ENCODE data around the gene HLA-C.
A peak's percentile ranks its signal among the peaks of the same experiment; 100 is the strongest.

Gene HLA-C

DNA sequence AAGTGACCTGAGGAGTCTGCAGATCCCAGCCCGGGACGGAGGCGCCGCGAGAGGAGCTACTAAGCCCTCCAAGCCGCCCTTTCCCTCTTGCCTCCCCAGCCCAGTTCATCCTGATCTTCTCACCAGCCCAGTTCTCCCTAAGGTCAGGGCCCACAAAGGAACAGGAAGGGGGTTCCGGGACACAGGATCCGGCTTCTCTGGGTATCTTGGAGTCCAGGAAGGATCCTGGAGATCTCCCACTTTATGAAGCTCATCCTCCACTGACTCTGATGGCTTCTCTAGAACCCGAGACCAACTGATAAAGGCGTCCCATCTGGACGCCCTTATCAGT lies 36.9 kb upstream of the HLA-C start:
- Histone ChIP-seq H3K9ac (ENCODE audit: low read length) (no peak overlapping the region), H3K4me1 (ENCODE audit: control insufficient read depth in 1 of 2, insufficient read depth in 2 of 2, low read length in 2 of 2) (no peaks in the 10 kb centered on the region), H2BK120ac (ENCODE audit: insufficient read depth, low read length, poor library complexity) (no peak overlapping the region), H3K27ac (ENCODE audit: low read depth, low read length) (no peak overlapping the region), H3K4me3 (ENCODE audit: low read depth, low read length) (no peak overlapping the region), H3K14ac (ENCODE audit: low read length) (no peak overlapping the region), H3K79me1 (ENCODE audit: low read length) (no peaks in the 10 kb centered on the region), H2AK5ac (ENCODE audit: low read length) (no peak overlapping the region), H3K36me3 (ENCODE audit: control insufficient read depth in 1 of 2, insufficient read depth in 2 of 2, low read length in 2 of 2) (no peaks in the 10 kb centered on the region), H4K12ac (ENCODE audit: low read depth, low read length) (no peak overlapping the region), H3K27me3 (ENCODE audit: insufficient read depth, low read length) (no peaks in the 10 kb centered on the region), H3K9me3 (ENCODE audit: insufficient read depth, low read depth, low read length) (no peaks in the 10 kb centered on the region), H4K8ac (ENCODE audit: low read depth, low read length) (no peak overlapping the region), H2AFZ (ENCODE audit: insufficient read depth, low read length, poor library complexity) (no peak overlapping the region), H3K23ac (ENCODE audit: low read length) (no peak overlapping the region), H3K79me2 (ENCODE audit: control insufficient read depth, insufficient read depth, low read length, poor library complexity) (no peaks in the 10 kb centered on the region), H3K18ac (ENCODE audit: low read length) (no peak overlapping the region), H4K91ac (ENCODE audit: low read depth, low read length) (no peak overlapping the region), H2BK5ac (ENCODE audit: low read depth, low read length, poor library complexity) (no peak overlapping the region), H2BK12ac (ENCODE audit: low read length) (no peak overlapping the region), H3K4me2 (ENCODE audit: low read length) (no peak overlapping the region), H3K4ac (ENCODE audit: low read depth, low read length) (no peak overlapping the region)
- no peak for DNase-seq
- WGBS (ENCODE audit: extremely low coverage, insufficient coverage, insufficient read length) = no CpG with 5 or more reads among the region's 11 CpGs

DNA sequence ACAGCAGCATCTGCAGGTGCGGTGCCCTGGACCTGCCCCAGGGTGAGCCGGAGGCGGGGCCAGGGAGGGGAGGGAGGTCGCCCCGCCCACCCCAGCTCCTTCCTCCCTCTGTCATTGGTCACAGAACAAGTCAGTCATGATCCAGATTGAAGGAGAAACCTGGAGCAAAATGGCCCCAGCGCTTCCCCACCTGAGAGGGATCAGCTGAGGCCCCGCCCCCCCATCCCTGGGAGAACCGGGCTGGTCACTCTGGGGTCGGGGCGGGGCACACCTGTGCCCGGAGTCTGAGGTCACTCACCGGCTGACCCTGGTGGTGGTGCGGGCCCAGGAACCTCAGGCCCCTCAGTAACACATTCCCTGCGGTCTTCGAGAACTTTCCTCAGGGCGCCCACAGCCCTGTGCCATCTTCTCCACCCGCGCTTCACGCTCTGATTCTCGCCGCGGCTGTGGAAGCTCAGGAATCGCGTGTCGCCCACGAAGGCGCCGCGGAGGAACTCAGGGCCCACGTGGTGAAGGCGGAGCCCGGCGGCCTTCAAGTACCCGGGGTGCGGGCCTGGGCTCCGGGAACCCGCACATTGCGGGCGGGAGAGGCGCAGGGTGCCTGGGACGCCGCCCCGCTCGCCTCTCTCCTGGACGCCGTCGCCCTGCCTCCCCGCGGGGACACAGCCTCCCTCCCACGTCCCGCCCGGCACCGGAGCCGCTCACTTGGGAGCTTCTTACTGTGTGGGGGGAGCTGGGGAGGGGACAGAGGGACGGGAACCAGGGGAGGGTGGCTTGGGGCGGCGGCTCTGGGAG lies 36.4 kb upstream of the HLA-C start:
- Histone ChIP-seq H3K4me3 (ENCODE audit: low read depth, low read length) (no peak overlapping the region), H4K12ac (ENCODE audit: low read depth, low read length) (no peak overlapping the region), H3K4me2 (ENCODE audit: low read length) (peak overlapping the region; percentile 23), H3K27me3 (ENCODE audit: insufficient read depth, low read length) (no peaks in the 10 kb centered on the region), H3K9ac (ENCODE audit: low read length) (no peak overlapping the region), H2AFZ (ENCODE audit: insufficient read depth, low read length, poor library complexity) (no peak overlapping the region), H3K4me1 (ENCODE audit: control insufficient read depth in 1 of 2, insufficient read depth in 2 of 2, low read length in 2 of 2) (no peaks in the 10 kb centered on the region), H3K18ac (ENCODE audit: low read length) (no peak overlapping the region), H3K36me3 (ENCODE audit: control insufficient read depth in 1 of 2, insufficient read depth in 2 of 2, low read length in 2 of 2) (no peaks in the 10 kb centered on the region), H2BK12ac (ENCODE audit: low read length) (no peak overlapping the region), H3K79me1 (ENCODE audit: low read length) (no peaks in the 10 kb centered on the region), H4K91ac (ENCODE audit: low read depth, low read length) (no peak overlapping the region), H2BK5ac (ENCODE audit: low read depth, low read length, poor library complexity) (no peak overlapping the region), H4K8ac (ENCODE audit: low read depth, low read length) (no peak overlapping the region), H2AK5ac (ENCODE audit: low read length) (no peak overlapping the region), H3K79me2 (ENCODE audit: control insufficient read depth, insufficient read depth, low read length, poor library complexity) (no peaks in the 10 kb centered on the region), H2BK120ac (ENCODE audit: insufficient read depth, low read length, poor library complexity) (no peak overlapping the region), H3K4ac (ENCODE audit: low read depth, low read length) (no peak overlapping the region), H3K27ac (ENCODE audit: low read depth, low read length) (no peak overlapping the region), H3K14ac (ENCODE audit: low read length) (no peak overlapping the region), H3K23ac (ENCODE audit: low read length) (no peak overlapping the region), H3K9me3 (ENCODE audit: insufficient read depth, low read depth, low read length) (no peaks in the 10 kb centered on the region)
- WGBS (ENCODE audit: extremely low coverage, insufficient coverage, insufficient read length) = no CpG with 5 or more reads among the region's 57 CpGs
- peak; percentile 67 to 78 for DNase-seq

- no peak overlapping the region for H4K12ac ChIP-seq (ENCODE audit: low read depth, low read length)
- H3K27ac ChIP-seq (ENCODE audit: low read depth, low read length) = no peak overlapping the region
- H3K79me1 ChIP-seq (ENCODE audit: low read length) = no peaks in the 10 kb centered on the region
- H3K4me3 ChIP-seq (ENCODE audit: low read depth, low read length) = no peak overlapping the region
- H3K27me3 ChIP-seq (ENCODE audit: insufficient read depth, low read length) = no peaks in the 10 kb centered on the region
- no peaks in the 10 kb centered on the region for H3K4me1 ChIP-seq (ENCODE audit: control insufficient read depth in 1 of 2, insufficient read depth in 2 of 2, low read length in 2 of 2)
- no peak overlapping the region for H2BK12ac ChIP-seq (ENCODE audit: low read length)
- no peak overlapping the region for H3K14ac ChIP-seq (ENCODE audit: low read length)
- no peak for DNase-seq
- H2AFZ ChIP-seq (ENCODE audit: insufficient read depth, low read length, poor library complexity) = no peak overlapping the region
- H3K23ac ChIP-seq (ENCODE audit: low read length) = no peak overlapping the region
- H2BK5ac ChIP-seq (ENCODE audit: low read depth, low read length, poor library complexity) = no peak overlapping the region
- H4K91ac ChIP-seq (ENCODE audit: low read depth, low read length) = no peak overlapping the region
- no peaks in the 10 kb centered on the region for H3K79me2 ChIP-seq (ENCODE audit: control insufficient read depth, insufficient read depth, low read length, poor library complexity)
- no peak overlapping the region for H3K4ac ChIP-seq (ENCODE audit: low read depth, low read length)
- no peak overlapping the region for H4K8ac ChIP-seq (ENCODE audit: low read depth, low read length)
- no peaks in the 10 kb centered on the region for H3K36me3 ChIP-seq (ENCODE audit: control insufficient read depth in 1 of 2, insufficient read depth in 2 of 2, low read length in 2 of 2)
- no peak overlapping the region for H3K4me2 ChIP-seq (ENCODE audit: low read length)
- H2AK5ac ChIP-seq (ENCODE audit: low read length) = no peak overlapping the region
- H3K9ac ChIP-seq (ENCODE audit: low read length) = no peak overlapping the region
- H3K9me3 ChIP-seq (ENCODE audit: insufficient read depth, low read depth, low read length) = no peaks in the 10 kb centered on the region
- no peak overlapping the region for H3K18ac ChIP-seq (ENCODE audit: low read length)
- H2BK120ac ChIP-seq (ENCODE audit: insufficient read depth, low read length, poor library complexity) = no peak overlapping the region
- WGBS (ENCODE audit: extremely low coverage, insufficient coverage, insufficient read length) = no CpG with 5 or more reads among the region's 14 CpGs
These were observed 35.8 kb upstream of the HLA-C start for GRCh38 chr6:31307669-31308049.

GRCh38 chr6:31305703-31306219 lies 33.9 kb upstream of the HLA-C start:
- H3K4me2 ChIP-seq (ENCODE audit: low read length) = no peak overlapping the region
- H4K8ac ChIP-seq (ENCODE audit: low read depth, low read length) = no peak overlapping the region
- no peak overlapping the region for H3K4me3 ChIP-seq (ENCODE audit: low read depth, low read length)
- H3K9ac ChIP-seq (ENCODE audit: low read length) = no peak overlapping the region
- no peak overlapping the region for H2BK120ac ChIP-seq (ENCODE audit: insufficient read depth, low read length, poor library complexity)
- H3K14ac ChIP-seq (ENCODE audit: low read length) = no peak overlapping the region
- H3K4me1 ChIP-seq (ENCODE audit: control insufficient read depth in 1 of 2, insufficient read depth in 2 of 2, low read length in 2 of 2) = no peaks in the 10 kb centered on the region
- no peak overlapping the region for H2BK5ac ChIP-seq (ENCODE audit: low read depth, low read length, poor library complexity)
- H3K23ac ChIP-seq (ENCODE audit: low read length) = no peak overlapping the region
- H3K27me3 ChIP-seq (ENCODE audit: insufficient read depth, low read length) = no peaks in the 10 kb centered on the region
- H3K9me3 ChIP-seq (ENCODE audit: insufficient read depth, low read depth, low read length) = no peaks in the 10 kb centered on the region
- H3K4ac ChIP-seq (ENCODE audit: low read depth, low read length) = no peak overlapping the region
- H2AFZ ChIP-seq (ENCODE audit: insufficient read depth, low read length, poor library complexity) = no peak overlapping the region
- H4K91ac ChIP-seq (ENCODE audit: low read depth, low read length) = no peak overlapping the region
- H2AK5ac ChIP-seq (ENCODE audit: low read length) = no peak overlapping the region
- WGBS (ENCODE audit: extremely low coverage, insufficient coverage, insufficient read length) = no CpG with 5 or more reads among the region's 4 CpGs
- no peak for DNase-seq
- H3K36me3 ChIP-seq (ENCODE audit: control insufficient read depth in 1 of 2, insufficient read depth in 2 of 2, low read length in 2 of 2) = no peaks in the 10 kb centered on the region
- no peak overlapping the region for H4K12ac ChIP-seq (ENCODE audit: low read depth, low read length)
- no peak overlapping the region for H3K18ac ChIP-seq (ENCODE audit: low read length)
- no peaks in the 10 kb centered on the region for H3K79me2 ChIP-seq (ENCODE audit: control insufficient read depth, insufficient read depth, low read length, poor library complexity)
- no peak overlapping the region for H2BK12ac ChIP-seq (ENCODE audit: low read length)
- H3K27ac ChIP-seq (ENCODE audit: low read depth, low read length) = no peak overlapping the region
- no peaks in the 10 kb centered on the region for H3K79me1 ChIP-seq (ENCODE audit: low read length)
